ENCODE data around the gene PARP3.
A peak's percentile ranks its signal among the peaks of the same experiment; 100 is the strongest.

DNA sequence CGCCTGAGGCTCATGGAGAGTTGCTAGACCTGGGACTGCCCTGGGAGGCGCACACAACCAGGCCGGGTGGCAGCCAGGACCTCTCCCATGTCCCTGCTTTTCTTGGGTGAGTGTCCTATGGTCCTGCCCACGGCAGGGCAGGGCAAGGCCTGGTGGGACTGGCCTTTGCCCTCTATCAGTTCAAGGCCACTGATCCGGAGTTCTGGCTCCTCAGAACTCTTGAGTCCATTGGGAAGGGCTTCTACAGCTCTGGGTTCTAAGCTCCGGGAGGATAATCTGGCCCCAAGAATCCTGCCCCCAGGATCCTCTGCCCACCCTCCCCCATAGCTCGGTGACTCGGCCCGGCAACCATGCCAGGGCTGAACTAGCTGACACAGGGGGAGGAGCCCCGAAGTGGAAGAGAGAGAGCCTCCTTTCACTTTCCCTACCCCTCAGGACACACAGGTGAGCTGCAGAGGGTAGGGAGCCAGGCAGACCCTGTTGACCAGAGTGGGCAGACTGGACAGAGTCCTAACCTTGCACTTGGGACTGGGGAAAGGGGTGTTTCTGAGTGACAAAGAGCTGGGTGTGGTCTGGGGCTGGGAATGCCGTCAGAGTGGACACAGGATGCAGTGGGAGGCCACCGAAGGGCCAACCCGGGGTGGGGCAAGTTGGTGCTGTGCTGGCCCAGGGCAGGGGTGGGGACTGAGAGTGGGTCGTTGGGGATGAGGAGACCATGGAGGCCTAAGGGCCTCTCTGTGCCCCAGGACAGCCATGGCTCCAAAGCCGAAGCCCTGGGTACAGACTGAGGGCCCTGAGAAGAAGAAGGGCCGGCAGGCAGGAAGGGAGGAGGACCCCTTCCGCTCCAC, 664 bp downstream of the PARP3 start:
- TF ChIP-seq, protein P1, sequence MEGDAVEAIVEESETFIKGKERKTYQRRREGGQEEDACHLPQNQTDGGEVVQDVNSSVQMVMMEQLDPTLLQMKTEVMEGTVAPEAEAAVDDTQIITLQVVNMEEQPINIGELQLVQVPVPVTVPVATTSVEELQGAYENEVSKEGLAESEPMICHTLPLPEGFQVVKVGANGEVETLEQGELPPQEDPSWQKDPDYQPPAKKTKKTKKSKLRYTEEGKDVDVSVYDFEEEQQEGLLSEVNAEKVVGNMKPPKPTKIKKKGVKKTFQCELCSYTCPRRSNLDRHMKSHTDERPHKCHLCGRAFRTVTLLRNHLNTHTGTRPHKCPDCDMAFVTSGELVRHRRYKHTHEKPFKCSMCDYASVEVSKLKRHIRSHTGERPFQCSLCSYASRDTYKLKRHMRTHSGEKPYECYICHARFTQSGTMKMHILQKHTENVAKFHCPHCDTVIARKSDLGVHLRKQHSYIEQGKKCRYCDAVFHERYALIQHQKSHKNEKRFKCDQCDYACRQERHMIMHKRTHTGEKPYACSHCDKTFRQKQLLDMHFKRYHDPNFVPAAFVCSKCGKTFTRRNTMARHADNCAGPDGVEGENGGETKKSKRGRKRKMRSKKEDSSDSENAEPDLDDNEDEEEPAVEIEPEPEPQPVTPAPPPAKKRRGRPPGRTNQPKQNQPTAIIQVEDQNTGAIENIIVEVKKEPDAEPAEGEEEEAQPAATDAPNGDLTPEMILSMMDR (IDR thresholded peaks at IDR 0.05), result no peak
- TF ChIP-seq TEAD4 (IDR thresholded peaks at IDR 0.05; ENCODE audit: borderline replicate concordance, insufficient read depth), result no peak
- no peak for TF ChIP-seq RFX5 (IDR thresholded peaks at IDR 0.05; ENCODE audit: low read length)
- TF ChIP-seq FOXM1 (IDR thresholded peaks at IDR 0.05; ENCODE audit: low read depth), result no peak
- peak; percentile 38; the same call in 1 of the 2 replicates for TF ChIP-seq TAF1 (IDR thresholded peaks at IDR 0.05; ENCODE audit: borderline replicate concordance, low read depth, low read length)
- TF ChIP-seq POLR2AphosphoS5 (IDR thresholded peaks at IDR 0.05; ENCODE audit: low read depth, low read length), result 0 out of 2 replicates have a peak, but pooled peaks have one; percentile 31
- no peak for TF ChIP-seq NFIC (IDR thresholded peaks at IDR 0.05; ENCODE audit: borderline replicate concordance)
- no peak for TF ChIP-seq YY1 (IDR thresholded peaks at IDR 0.05; ENCODE audit: low read depth)
- TF ChIP-seq EP300 (IDR thresholded peaks at IDR 0.05; ENCODE audit: borderline replicate concordance in 1 of 2, low read depth in 1 of 2, low read length in 1 of 2), result no peak
- TF ChIP-seq, protein P2, sequence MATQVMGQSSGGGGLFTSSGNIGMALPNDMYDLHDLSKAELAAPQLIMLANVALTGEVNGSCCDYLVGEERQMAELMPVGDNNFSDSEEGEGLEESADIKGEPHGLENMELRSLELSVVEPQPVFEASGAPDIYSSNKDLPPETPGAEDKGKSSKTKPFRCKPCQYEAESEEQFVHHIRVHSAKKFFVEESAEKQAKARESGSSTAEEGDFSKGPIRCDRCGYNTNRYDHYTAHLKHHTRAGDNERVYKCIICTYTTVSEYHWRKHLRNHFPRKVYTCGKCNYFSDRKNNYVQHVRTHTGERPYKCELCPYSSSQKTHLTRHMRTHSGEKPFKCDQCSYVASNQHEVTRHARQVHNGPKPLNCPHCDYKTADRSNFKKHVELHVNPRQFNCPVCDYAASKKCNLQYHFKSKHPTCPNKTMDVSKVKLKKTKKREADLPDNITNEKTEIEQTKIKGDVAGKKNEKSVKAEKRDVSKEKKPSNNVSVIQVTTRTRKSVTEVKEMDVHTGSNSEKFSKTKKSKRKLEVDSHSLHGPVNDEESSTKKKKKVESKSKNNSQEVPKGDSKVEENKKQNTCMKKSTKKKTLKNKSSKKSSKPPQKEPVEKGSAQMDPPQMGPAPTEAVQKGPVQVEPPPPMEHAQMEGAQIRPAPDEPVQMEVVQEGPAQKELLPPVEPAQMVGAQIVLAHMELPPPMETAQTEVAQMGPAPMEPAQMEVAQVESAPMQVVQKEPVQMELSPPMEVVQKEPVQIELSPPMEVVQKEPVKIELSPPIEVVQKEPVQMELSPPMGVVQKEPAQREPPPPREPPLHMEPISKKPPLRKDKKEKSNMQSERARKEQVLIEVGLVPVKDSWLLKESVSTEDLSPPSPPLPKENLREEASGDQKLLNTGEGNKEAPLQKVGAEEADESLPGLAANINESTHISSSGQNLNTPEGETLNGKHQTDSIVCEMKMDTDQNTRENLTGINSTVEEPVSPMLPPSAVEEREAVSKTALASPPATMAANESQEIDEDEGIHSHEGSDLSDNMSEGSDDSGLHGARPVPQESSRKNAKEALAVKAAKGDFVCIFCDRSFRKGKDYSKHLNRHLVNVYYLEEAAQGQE (IDR thresholded peaks at IDR 0.05; ENCODE audit: low read depth, low read length), result no peak
- TF ChIP-seq, protein P3, sequence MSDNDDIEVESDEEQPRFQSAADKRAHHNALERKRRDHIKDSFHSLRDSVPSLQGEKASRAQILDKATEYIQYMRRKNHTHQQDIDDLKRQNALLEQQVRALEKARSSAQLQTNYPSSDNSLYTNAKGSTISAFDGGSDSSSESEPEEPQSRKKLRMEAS (IDR thresholded peaks at IDR 0.05; ENCODE audit: low read depth), result no peak

Measured in SK-N-SH (cell line).